ENCODE results near the gene GPRC5B. TPM values are rescaled to one million over a fixed set of nuclear protein-coding genes. Genes with fewer than 3 reads are reported as not detected.

GPRC5B gene
- total RNA-seq, 6 experiments from 2014 or later = 0.14 to 0.48 (median 0.29) TPM

- Mint-ChIP-seq H3K4me1 (ENCODE audit: low read depth) (peaks cover 7% of the 10 kb centered on the region), H3K27me3 (ENCODE audit: insufficient read depth) (peaks cover 3% of the 10 kb centered on the region), H3K27ac (no peak overlapping the region), H3K4me3 (no peak overlapping the region), H3K9me3 (no peaks in the 10 kb centered on the region), H3K36me3 (ENCODE audit: low read depth) (no peaks in the 10 kb centered on the region)
- no peak for TF ChIP-seq CTCF (IDR thresholded peaks at IDR 0.05)
- DNase-seq = no peak
Observed at GRCh38 chr16:19923396-19923795, 38.7 kb upstream of the GPRC5B start.

DNA sequence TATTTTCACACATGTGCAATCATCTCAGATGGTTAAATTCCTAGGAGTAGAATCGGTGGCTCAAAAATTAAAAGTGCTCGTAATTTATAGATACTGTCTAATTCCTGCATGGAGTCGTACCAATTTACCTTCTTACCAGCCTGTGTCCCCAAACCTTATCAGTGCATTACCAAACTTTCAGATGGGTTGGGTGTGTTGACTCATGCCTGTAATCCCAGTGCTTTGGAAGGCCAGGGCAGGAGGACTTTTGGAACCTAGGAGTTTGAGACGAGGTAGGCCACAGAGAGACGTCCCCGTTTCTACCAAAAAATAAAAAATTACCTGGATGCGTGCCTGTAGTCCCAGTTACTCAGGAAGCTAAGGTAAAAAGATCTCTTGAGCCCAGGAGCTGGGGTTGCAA, 34.5 kb upstream of the GPRC5B start:
- no peak for TF ChIP-seq CTCF (IDR thresholded peaks at IDR 0.05)
- DNase-seq = no peak
- peaks cover 3% of the 10 kb centered on the region for H3K27me3 Mint-ChIP-seq (ENCODE audit: insufficient read depth)
- no peaks in the 10 kb centered on the region for H3K4me1 Mint-ChIP-seq (ENCODE audit: low read depth)
- no peaks in the 10 kb centered on the region for H3K9me3 Mint-ChIP-seq
- no peak overlapping the region for H3K27ac Mint-ChIP-seq
- no peaks in the 10 kb centered on the region for H3K36me3 Mint-ChIP-seq (ENCODE audit: low read depth)
- H3K4me3 Mint-ChIP-seq = no peak overlapping the region

DNA sequence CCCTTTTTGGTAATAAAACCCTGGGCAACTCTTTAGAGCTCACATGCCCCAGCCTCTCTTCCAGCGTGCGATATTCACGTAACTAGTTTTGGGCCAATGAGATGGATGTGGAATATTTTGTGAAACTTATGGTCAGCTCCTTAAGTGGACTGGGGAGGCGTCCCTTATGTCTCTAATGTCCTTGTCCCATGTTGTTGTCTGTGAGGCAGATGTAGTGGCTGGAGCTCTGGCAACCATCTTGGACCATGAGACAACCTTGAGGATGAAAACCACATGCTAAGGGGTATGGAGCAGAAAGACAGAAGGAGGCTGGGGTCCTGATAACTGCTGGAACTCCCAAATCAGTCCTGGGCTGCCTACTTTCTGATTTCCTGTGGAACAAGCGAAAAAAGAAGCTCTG, 31.4 kb upstream of the GPRC5B start:
- H3K27me3 Mint-ChIP-seq (ENCODE audit: insufficient read depth) = peaks cover 1% of the 10 kb centered on the region; the same call in 1 of the 2 replicates
- no peak overlapping the region for H3K27ac Mint-ChIP-seq
- no peaks in the 10 kb centered on the region for H3K36me3 Mint-ChIP-seq (ENCODE audit: low read depth)
- no peaks in the 10 kb centered on the region for H3K9me3 Mint-ChIP-seq
- H3K4me1 Mint-ChIP-seq (ENCODE audit: low read depth) = peaks cover 7% of the 10 kb centered on the region; the same call in 1 of the 2 replicates
- H3K4me3 Mint-ChIP-seq = no peak overlapping the region
- no peak for DNase-seq
- TF ChIP-seq CTCF (IDR thresholded peaks at IDR 0.05) = no peak

DNA sequence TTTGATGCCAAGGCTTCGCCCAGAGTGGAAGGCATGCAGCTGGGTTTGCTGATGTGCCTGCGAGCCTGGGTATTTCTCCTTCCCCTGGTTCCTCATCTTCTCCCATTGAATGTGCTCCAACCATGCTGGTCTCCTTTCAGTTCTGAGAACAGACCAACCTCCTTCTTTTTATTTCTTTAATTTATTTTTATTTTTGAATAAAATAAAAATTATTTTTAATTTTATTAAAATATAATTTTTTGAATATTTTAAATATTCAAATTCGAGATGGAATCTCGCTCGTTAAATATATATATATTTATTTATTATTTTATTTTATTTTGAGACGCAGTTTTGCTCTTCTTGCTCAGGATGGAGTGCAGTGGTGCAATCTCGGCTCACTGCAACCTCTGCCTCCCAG, 30.2 kb upstream of the GPRC5B start:
- Mint-ChIP-seq H3K4me1 (ENCODE audit: low read depth) (peaks cover 7% of the 10 kb centered on the region; the same call in 1 of the 2 replicates), H3K9me3 (no peaks in the 10 kb centered on the region), H3K4me3 (no peak overlapping the region), H3K36me3 (ENCODE audit: low read depth) (no peaks in the 10 kb centered on the region), H3K27ac (no peak overlapping the region), H3K27me3 (ENCODE audit: insufficient read depth) (peaks cover 1% of the 10 kb centered on the region; the same call in 1 of the 2 replicates)
- no peak for TF ChIP-seq CTCF (IDR thresholded peaks at IDR 0.05)
- no peak for DNase-seq

GRCh38 chr16:19913340-19913645, 28.6 kb upstream of the GPRC5B start:
- H3K9me3 Mint-ChIP-seq = no peaks in the 10 kb centered on the region
- H3K4me1 Mint-ChIP-seq (ENCODE audit: low read depth) = peaks cover 7% of the 10 kb centered on the region; the same call in 1 of the 2 replicates
- no peak overlapping the region for H3K27ac Mint-ChIP-seq
- H3K4me3 Mint-ChIP-seq = no peak overlapping the region
- H3K27me3 Mint-ChIP-seq (ENCODE audit: insufficient read depth) = peaks cover 1% of the 10 kb centered on the region; the same call in 1 of the 2 replicates
- TF ChIP-seq CTCF (IDR thresholded peaks at IDR 0.05) = no peak
- no peaks in the 10 kb centered on the region for H3K36me3 Mint-ChIP-seq (ENCODE audit: low read depth)
- no peak for DNase-seq

Data from HFFc6 (cell line).